ENCODE measurements around the gene SLC35F1.

SLC35F1 gene

DNA sequence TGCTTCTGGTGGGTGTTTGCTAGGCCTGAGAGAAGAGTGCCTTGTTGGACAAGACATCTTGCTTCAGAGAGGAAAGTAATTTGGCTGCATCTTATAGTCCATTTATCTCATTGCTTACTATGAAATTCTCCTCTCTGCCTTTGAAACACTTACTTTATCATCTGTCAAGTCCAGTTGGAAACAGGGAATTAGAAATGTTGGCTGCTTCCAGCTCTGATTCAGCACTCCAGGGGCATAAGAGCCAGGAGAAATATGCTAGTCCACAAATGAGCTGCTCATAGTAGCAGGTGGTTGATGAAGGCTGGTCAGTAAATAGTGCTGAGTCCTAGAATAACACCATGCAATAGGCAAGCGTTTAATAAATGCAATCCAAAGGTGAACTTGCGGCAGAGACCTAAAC, 227.1 kb downstream of the SLC35F1 start:
- TF ChIP-seq, protein P1, sequence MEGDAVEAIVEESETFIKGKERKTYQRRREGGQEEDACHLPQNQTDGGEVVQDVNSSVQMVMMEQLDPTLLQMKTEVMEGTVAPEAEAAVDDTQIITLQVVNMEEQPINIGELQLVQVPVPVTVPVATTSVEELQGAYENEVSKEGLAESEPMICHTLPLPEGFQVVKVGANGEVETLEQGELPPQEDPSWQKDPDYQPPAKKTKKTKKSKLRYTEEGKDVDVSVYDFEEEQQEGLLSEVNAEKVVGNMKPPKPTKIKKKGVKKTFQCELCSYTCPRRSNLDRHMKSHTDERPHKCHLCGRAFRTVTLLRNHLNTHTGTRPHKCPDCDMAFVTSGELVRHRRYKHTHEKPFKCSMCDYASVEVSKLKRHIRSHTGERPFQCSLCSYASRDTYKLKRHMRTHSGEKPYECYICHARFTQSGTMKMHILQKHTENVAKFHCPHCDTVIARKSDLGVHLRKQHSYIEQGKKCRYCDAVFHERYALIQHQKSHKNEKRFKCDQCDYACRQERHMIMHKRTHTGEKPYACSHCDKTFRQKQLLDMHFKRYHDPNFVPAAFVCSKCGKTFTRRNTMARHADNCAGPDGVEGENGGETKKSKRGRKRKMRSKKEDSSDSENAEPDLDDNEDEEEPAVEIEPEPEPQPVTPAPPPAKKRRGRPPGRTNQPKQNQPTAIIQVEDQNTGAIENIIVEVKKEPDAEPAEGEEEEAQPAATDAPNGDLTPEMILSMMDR (IDR thresholded peaks at IDR 0.05; ENCODE audit: borderline replicate concordance, insufficient read depth, low read depth, low read length) = no peak
- no peak overlapping the region for H3K4me3 ChIP-seq (ENCODE audit: low read depth, low read length)

DNA sequence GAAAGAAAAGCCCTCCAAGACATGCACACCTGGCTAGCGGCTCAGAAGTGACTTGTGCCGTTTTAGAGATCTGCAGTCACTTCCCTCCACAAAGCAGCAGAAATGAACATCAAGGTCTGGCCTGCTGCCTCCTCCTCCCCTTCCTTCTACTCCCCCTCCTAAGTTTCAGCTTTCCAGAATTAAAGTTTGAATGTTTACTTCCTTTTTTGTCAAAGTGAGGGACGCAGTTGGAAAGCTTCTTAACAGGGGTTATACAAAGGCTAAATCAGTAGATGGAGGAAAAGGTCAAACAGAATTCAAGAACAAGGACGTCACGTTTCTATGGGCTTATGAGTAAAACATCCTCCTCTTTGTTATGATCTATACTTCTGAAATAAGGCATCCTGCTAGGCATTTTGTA, 227.7 kb downstream of the SLC35F1 start:
- TF ChIP-seq, protein P1 (IDR thresholded peaks at IDR 0.05; ENCODE audit: borderline replicate concordance, insufficient read depth, low read depth, low read length) = no peak
- no peak overlapping the region for H3K4me3 ChIP-seq (ENCODE audit: low read depth, low read length)

DNA sequence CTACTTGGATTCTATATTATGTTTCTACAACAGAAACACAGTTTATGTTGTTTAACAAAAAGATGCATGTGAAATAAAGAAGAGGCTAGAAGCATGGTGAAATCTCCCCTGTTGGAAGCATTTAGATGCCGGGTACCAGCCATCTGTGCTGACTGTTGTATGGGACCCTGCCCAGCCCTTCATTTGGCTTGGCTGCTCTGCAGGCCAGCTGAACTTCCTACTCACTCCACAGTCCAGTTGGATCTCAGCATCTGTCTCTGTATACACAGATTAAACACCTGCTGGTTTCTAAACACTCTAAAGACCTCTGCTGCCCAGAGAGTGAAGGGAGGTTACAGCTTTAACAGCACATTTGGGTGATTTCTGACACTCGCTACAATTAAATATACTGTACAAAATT, 228.3 kb downstream of the SLC35F1 start:
- TF ChIP-seq, protein P1 (IDR thresholded peaks at IDR 0.05; ENCODE audit: borderline replicate concordance, insufficient read depth, low read depth, low read length) = no peak
- H3K4me3 ChIP-seq (ENCODE audit: low read depth, low read length) = no peak overlapping the region

GRCh38 chr6:118141211-118141610, 234.1 kb downstream of the SLC35F1 start:
- TF ChIP-seq, protein P1 (IDR thresholded peaks at IDR 0.05; ENCODE audit: borderline replicate concordance, insufficient read depth, low read depth, low read length) = no peak
- no peak overlapping the region for H3K4me3 ChIP-seq (ENCODE audit: low read depth, low read length)

GRCh38 chr6:118146584-118146983, 239.5 kb downstream of the SLC35F1 start:
- TF ChIP-seq, protein P1 (IDR thresholded peaks at IDR 0.05; ENCODE audit: borderline replicate concordance, insufficient read depth, low read depth, low read length) = no peak

DNA sequence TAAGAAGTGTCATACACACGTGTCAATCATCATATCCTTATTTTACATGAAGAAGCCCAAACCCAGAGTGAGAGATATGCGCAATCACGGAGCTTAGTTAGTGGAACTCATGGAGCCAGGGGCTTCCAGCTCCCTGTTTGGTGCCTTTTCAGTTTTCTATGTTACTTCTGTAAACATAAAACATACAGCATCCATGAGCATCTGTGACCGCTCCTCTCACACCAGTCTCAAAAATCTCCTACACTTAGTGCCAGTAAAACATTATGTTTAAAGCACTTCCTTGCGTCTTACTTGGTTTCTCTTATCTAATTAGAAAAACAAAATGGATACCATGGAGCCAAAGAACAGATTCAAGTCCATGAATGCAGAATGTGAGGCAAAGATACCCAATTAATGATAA, 240.4 kb downstream of the SLC35F1 start:
- no peak overlapping the region for H3K4me3 ChIP-seq (ENCODE audit: low read depth, low read length)
- TF ChIP-seq, protein P1 (IDR thresholded peaks at IDR 0.05; ENCODE audit: borderline replicate concordance, insufficient read depth, low read depth, low read length) = no peak

More at GRCh38 chr6:118146584-118146983, 239.5 kb downstream of the SLC35F1 start:
- H3K4me3 ChIP-seq (ENCODE audit: low read depth, low read length) = no peak overlapping the region

- TF ChIP-seq, protein P1 (IDR thresholded peaks at IDR 0.05; ENCODE audit: borderline replicate concordance, insufficient read depth, low read depth, low read length) = no peak
- H3K4me3 ChIP-seq (ENCODE audit: low read depth, low read length) = no peak overlapping the region
These were observed 241.5 kb downstream of the SLC35F1 start for GRCh38 chr6:118148561-118148960.

Data from GM12875 (cell line).